ENCODE data around the gene GID8.

DNA sequence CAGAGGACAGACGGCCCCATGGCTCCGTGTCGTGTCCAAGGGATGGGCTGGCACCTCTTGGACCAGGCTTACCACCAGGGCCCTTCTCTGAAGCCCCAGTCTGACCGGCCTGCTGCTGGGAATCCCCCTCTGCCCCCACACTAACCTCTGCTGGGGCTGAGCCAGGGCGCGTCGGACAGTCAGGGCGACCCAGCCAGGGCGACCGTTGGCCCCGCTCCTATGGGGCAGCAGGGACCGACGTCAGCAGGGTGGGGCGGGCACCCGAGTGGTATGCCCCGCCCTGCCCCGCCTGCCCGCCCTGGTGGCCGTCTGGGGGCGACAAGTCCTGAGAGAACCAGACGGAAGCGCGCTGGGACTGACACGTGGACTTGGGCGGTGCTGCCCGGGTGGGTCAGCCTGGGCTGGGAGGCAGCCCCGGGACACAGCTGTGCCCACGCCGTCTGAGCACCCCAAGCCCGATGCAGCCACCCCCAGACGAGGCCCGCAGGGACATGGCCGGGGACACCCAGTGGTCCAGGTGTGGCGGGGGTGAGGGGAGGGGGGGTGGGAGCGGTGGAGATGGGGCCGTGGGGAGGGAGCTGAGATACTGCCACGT lies 14.5 kb downstream of the GID8 start, which contains the start of gene SLC17A9:
- TF ChIP-seq, protein P1, sequence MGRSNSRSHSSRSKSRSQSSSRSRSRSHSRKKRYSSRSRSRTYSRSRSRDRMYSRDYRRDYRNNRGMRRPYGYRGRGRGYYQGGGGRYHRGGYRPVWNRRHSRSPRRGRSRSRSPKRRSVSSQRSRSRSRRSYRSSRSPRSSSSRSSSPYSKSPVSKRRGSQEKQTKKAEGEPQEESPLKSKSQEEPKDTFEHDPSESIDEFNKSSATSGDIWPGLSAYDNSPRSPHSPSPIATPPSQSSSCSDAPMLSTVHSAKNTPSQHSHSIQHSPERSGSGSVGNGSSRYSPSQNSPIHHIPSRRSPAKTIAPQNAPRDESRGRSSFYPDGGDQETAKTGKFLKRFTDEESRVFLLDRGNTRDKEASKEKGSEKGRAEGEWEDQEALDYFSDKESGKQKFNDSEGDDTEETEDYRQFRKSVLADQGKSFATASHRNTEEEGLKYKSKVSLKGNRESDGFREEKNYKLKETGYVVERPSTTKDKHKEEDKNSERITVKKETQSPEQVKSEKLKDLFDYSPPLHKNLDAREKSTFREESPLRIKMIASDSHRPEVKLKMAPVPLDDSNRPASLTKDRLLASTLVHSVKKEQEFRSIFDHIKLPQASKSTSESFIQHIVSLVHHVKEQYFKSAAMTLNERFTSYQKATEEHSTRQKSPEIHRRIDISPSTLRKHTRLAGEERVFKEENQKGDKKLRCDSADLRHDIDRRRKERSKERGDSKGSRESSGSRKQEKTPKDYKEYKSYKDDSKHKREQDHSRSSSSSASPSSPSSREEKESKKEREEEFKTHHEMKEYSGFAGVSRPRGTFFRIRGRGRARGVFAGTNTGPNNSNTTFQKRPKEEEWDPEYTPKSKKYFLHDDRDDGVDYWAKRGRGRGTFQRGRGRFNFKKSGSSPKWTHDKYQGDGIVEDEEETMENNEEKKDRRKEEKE (IDR thresholded peaks at IDR 0.05; ENCODE audit: borderline replicate concordance in 1 of 2, control insufficient read depth in 1 of 2, low read depth in 2 of 2, low read length in 1 of 2): no peak
- TF ChIP-seq ATF7 (IDR thresholded peaks at IDR 0.05) (no peak), ZNF384 (IDR thresholded peaks at IDR 0.05; ENCODE audit: low read depth, low read length) (no peak), TAF1 (IDR thresholded peaks at IDR 0.05; ENCODE audit: control insufficient read depth, extremely low read depth, insufficient read depth, low read length, severe bottlenecking) (no peak), HNRNPK (IDR thresholded peaks at IDR 0.05; ENCODE audit: low read depth, low read length, poor library complexity, severe bottlenecking) (no peak), TGIF2 (CRISPR knock-in tag; IDR thresholded peaks at IDR 0.05) (no peak), ETV5 (CRISPR knock-in tag; IDR thresholded peaks at IDR 0.05; ENCODE audit: low read depth) (no peak)
- TF ChIP-seq, protein P2, sequence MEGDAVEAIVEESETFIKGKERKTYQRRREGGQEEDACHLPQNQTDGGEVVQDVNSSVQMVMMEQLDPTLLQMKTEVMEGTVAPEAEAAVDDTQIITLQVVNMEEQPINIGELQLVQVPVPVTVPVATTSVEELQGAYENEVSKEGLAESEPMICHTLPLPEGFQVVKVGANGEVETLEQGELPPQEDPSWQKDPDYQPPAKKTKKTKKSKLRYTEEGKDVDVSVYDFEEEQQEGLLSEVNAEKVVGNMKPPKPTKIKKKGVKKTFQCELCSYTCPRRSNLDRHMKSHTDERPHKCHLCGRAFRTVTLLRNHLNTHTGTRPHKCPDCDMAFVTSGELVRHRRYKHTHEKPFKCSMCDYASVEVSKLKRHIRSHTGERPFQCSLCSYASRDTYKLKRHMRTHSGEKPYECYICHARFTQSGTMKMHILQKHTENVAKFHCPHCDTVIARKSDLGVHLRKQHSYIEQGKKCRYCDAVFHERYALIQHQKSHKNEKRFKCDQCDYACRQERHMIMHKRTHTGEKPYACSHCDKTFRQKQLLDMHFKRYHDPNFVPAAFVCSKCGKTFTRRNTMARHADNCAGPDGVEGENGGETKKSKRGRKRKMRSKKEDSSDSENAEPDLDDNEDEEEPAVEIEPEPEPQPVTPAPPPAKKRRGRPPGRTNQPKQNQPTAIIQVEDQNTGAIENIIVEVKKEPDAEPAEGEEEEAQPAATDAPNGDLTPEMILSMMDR (IDR thresholded peaks at IDR 0.05 in 2 of 3, conservative IDR thresholded peaks at IDR 0.05 in 1 of 3; ENCODE audit: insufficient read depth in 2 of 3, low read depth in 1 of 3, low read length in 3 of 3): no peak
- TF ChIP-seq, protein P3, sequence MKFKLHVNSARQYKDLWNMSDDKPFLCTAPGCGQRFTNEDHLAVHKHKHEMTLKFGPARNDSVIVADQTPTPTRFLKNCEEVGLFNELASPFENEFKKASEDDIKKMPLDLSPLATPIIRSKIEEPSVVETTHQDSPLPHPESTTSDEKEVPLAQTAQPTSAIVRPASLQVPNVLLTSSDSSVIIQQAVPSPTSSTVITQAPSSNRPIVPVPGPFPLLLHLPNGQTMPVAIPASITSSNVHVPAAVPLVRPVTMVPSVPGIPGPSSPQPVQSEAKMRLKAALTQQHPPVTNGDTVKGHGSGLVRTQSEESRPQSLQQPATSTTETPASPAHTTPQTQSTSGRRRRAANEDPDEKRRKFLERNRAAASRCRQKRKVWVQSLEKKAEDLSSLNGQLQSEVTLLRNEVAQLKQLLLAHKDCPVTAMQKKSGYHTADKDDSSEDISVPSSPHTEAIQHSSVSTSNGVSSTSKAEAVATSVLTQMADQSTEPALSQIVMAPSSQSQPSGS (CRISPR knock-in tag; IDR thresholded peaks at IDR 0.05): no peak
